ENCODE measurements around the gene MYO3B.

GRCh38 chr2:170530284-170530745 lies 352.4 kb downstream of the MYO3B start:
- TF ChIP-seq CTCF (IDR thresholded peaks at IDR 0.05) = no peak
- TF ChIP-seq ZFX (IDR thresholded peaks at IDR 0.05; ENCODE audit: borderline replicate concordance) = no peak
